Measurements from ENCODE around the gene HUS1B. TPM values are rescaled to one million over a fixed set of nuclear protein-coding genes. Genes with fewer than 3 reads are reported as not detected.
"Not testable (repeated sequence)": the region's sequence is repeated elsewhere in the genome, so short reads cannot be mapped to it uniquely, and the experiment has no call there.

Gene HUS1B
- total and polyA plus RNA-seq, 4 donors = 0.31 to 3.0 (median 0.78) TPM

- no peak overlapping the region for H3K4me3 ChIP-seq
- DNase-seq = no peak
- TF ChIP-seq, protein P1, sequence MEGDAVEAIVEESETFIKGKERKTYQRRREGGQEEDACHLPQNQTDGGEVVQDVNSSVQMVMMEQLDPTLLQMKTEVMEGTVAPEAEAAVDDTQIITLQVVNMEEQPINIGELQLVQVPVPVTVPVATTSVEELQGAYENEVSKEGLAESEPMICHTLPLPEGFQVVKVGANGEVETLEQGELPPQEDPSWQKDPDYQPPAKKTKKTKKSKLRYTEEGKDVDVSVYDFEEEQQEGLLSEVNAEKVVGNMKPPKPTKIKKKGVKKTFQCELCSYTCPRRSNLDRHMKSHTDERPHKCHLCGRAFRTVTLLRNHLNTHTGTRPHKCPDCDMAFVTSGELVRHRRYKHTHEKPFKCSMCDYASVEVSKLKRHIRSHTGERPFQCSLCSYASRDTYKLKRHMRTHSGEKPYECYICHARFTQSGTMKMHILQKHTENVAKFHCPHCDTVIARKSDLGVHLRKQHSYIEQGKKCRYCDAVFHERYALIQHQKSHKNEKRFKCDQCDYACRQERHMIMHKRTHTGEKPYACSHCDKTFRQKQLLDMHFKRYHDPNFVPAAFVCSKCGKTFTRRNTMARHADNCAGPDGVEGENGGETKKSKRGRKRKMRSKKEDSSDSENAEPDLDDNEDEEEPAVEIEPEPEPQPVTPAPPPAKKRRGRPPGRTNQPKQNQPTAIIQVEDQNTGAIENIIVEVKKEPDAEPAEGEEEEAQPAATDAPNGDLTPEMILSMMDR (IDR thresholded peaks at IDR 0.05; ENCODE audit: control extremely low read depth, extremely low read depth) = no peak
- no peaks in the 10 kb centered on the region for H3K27me3 ChIP-seq (ENCODE audit: control insufficient read depth in 3 of 3, insufficient read depth in 3 of 3, low read length in 2 of 3)
- H3K27ac ChIP-seq (ENCODE audit: low read depth in 1 of 2, low read length in 1 of 2) = no peak overlapping the region
- no peak overlapping the region for H3K9ac ChIP-seq (ENCODE audit: insufficient read depth in 1 of 2, low read length in 2 of 2)
- no peaks in the 10 kb centered on the region for H3K36me3 ChIP-seq (ENCODE audit: control insufficient read depth in 4 of 4, insufficient read depth in 4 of 4, low read length in 4 of 4)
- 80 to 89% methylated on average over 4 of the region's 4 CpGs for whole genome bisulfite sequencing, 2 donors
- peaks cover 0 to 44% (median 0%) of the 10 kb centered on the region in 5 donors for H3K4me1 ChIP-seq (ENCODE audit: control insufficient read depth in 5 of 5, insufficient read depth in 5 of 5, low read length in 5 of 5)
- ATAC-seq (ENCODE audit: insufficient read depth, low FRiP score) = no peak
- H3K9me3 ChIP-seq (ENCODE audit: control insufficient read depth in 4 of 4, insufficient read depth in 3 of 4, low read length in 3 of 4) = no peaks in the 10 kb centered on the region
These were observed 44.3 kb upstream of the HUS1B start for GRCh38 chr6:701215-701614.

DNA sequence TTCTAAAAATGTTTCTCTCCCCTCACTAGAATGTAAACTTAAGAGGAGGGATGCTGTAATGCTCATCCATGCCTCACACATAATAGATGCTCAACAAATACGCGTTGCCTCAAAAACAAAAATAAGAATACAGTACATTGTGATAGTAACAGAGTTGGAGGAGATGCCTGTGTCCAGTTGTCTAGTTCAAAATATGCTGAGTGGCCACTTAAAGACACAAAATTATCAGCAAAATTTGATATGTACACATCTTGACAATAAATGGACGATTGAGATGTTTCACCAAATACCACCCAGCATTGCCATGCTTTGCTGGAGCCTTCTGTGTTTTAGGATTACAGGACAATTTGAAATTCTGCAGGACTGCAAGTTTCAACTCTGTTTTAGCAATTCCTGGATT lies 43.6 kb upstream of the HUS1B start:
- H3K4me3 ChIP-seq = no peak overlapping the region
- H3K9me3 ChIP-seq (ENCODE audit: control insufficient read depth in 4 of 4, insufficient read depth in 3 of 4, low read length in 3 of 4) = no peaks in the 10 kb centered on the region
- H3K4me1 ChIP-seq (ENCODE audit: control insufficient read depth in 5 of 5, insufficient read depth in 5 of 5, low read length in 5 of 5) = peaks cover 0 to 44% (median 0%) of the 10 kb centered on the region in 5 donors
- TF ChIP-seq, protein P1 (IDR thresholded peaks at IDR 0.05; ENCODE audit: control extremely low read depth, extremely low read depth) = no peak
- no peak overlapping the region for H3K9ac ChIP-seq (ENCODE audit: insufficient read depth in 1 of 2, low read length in 2 of 2)
- 91 to 94% methylated on average over 3 of the region's 3 CpGs for WGBS, 2 donors
- DNase-seq (no peak), ATAC-seq (ENCODE audit: insufficient read depth, low FRiP score) (no peak)
- H3K36me3 ChIP-seq (ENCODE audit: control insufficient read depth in 4 of 4, insufficient read depth in 4 of 4, low read length in 4 of 4) = no peaks in the 10 kb centered on the region
- no peaks in the 10 kb centered on the region for H3K27me3 ChIP-seq (ENCODE audit: control insufficient read depth in 3 of 3, insufficient read depth in 3 of 3, low read length in 2 of 3)
- H3K27ac ChIP-seq (ENCODE audit: low read depth in 1 of 2, low read length in 1 of 2) = no peak overlapping the region

GRCh38 chr6:699319-699718 lies 42.4 kb upstream of the HUS1B start:
- ATAC-seq (ENCODE audit: insufficient read depth, low FRiP score) (no peak), DNase-seq (peak; percentile 36 to 71 (median 61))
- H3K4me1 ChIP-seq (ENCODE audit: control insufficient read depth in 5 of 5, insufficient read depth in 5 of 5, low read length in 5 of 5) = peaks cover 0 to 36% (median 0%) of the 10 kb centered on the region in 5 donors
- 58 to 60% methylated on average over 6 of the region's 6 CpGs for WGBS, 2 donors
- no peaks in the 10 kb centered on the region for H3K36me3 ChIP-seq (ENCODE audit: control insufficient read depth in 4 of 4, insufficient read depth in 4 of 4, low read length in 4 of 4)
- TF ChIP-seq, protein P1 (IDR thresholded peaks at IDR 0.05; ENCODE audit: control extremely low read depth, extremely low read depth) = no peak
- no peaks in the 10 kb centered on the region for H3K27me3 ChIP-seq (ENCODE audit: control insufficient read depth in 3 of 3, insufficient read depth in 3 of 3, low read length in 2 of 3)
- H3K4me3 ChIP-seq = no peak overlapping the region
- H3K9ac ChIP-seq (ENCODE audit: insufficient read depth in 1 of 2, low read length in 2 of 2) = no peak overlapping the region
- no peak overlapping the region for H3K27ac ChIP-seq (ENCODE audit: low read depth in 1 of 2, low read length in 1 of 2)
- no peaks in the 10 kb centered on the region for H3K9me3 ChIP-seq (ENCODE audit: control insufficient read depth in 4 of 4, insufficient read depth in 3 of 4, low read length in 3 of 4)

DNA sequence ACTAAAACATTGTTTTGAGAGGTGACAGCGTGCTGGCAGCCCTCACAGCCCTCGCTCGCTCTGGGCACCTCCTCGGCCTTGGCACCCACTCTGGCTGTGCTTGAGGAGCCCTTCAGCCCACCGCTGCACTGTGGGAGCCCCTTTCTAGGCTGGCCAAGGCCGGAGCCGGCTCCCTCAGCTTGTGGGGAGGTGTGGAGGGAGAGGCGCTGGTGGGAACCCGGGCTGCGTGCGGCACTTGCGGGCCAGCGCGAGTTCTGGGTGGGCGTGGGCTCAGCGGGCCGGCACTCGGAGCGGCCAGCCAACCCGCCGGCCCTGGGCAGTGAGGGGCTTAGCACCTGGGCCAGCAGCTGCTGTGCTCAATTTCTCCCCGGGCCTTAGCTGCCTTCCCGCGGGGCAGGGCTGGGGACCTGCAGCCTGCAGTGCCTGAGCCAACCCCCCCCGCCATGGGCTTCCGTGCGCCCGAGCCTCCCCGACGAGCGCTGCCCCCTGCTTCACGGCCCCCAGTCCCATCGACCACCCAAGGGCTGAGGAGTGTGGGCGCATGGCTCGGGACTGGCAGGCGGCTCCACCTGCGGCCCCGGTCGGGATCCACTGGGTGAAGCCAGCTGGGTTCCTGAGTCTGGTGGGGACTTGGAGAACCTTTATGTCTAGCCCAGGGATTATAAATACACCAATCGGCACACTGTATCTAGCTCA lies 37.7 kb upstream of the HUS1B start:
- H3K36me3 ChIP-seq (ENCODE audit: control insufficient read depth in 4 of 4, insufficient read depth in 4 of 4, low read length in 4 of 4); H3K27me3 ChIP-seq (ENCODE audit: control insufficient read depth in 3 of 3, insufficient read depth in 3 of 3, low read length in 2 of 3); H3K9ac ChIP-seq (ENCODE audit: insufficient read depth in 1 of 2, low read length in 2 of 2); DNase-seq; H3K27ac ChIP-seq (ENCODE audit: low read depth in 1 of 2, low read length in 1 of 2); ATAC-seq (ENCODE audit: insufficient read depth, low FRiP score); H3K4me3 ChIP-seq; H3K9me3 ChIP-seq (ENCODE audit: control insufficient read depth in 4 of 4, insufficient read depth in 3 of 4, low read length in 3 of 4): not testable (repeated sequence)
- H3K4me1 ChIP-seq (ENCODE audit: control insufficient read depth in 5 of 5, insufficient read depth in 5 of 5, low read length in 5 of 5) = peaks cover 2 to 21% (median 5%) of the 10 kb centered on the region in 5 donors
- 98 to 99% methylated on average over 34 to 40 of the region's 40 CpGs for WGBS, 2 donors

Data from lung (tissue), 12 donors.